Measurements from ENCODE around the gene PAX8. TPM values are rescaled to one million over a fixed set of nuclear protein-coding genes. Genes with fewer than 3 reads are reported as not detected.

PAX8 gene
- total and polyA plus RNA-seq, 2 of the 13 experiments (the other 11 are each of a cell fraction or from before 2014, with no cell fraction given): 1.5 to 8.8 TPM

DNA sequence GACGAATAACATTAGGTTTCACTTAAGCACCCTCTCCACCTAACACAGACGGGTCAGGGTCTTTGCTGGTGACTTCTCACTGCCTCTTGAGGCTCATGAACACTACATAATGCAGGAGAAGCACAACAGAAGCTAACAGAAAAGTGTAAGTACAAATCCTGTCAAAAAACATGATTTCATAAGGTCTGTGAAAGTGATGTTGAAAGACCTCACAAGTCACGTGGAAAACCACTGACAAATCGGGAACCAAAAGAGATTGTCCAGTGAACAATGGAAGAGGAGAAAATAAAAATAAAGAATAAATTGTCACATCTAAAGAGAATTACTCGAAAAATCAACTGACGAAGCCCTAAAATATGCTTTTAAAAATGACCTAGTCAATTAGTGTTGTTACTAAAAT is 91.0 kb downstream of the PAX8 start:
- ChIA-PET CTCF (ENCODE audit: low intra/inter-chr PET ratio, low total read pairs) (no interaction called here), POLR2A (no interaction called here)
- no peak overlapping the region for H3K9ac ChIP-seq (ENCODE audit: insufficient read depth, low read depth, low read length)
- H4K20me1 ChIP-seq (ENCODE audit: insufficient read depth, low read length): no peaks in the 10 kb centered on the region
- no peak overlapping the region for H2AFZ ChIP-seq (ENCODE audit: low read length)
- BruUV-seq (replicated peaks): no TSS peak
- 65% methylated on average over 6 of the region's 6 CpGs for WGBS (ENCODE audit: low lambda C conversion rate)
- H3K4me1 ChIP-seq (ENCODE audit: insufficient read depth, low read length): peaks cover 9% of the 10 kb centered on the region
- FAIRE-seq (no peak), DNase-seq (ENCODE audit: low spot score) (no peak), ATAC-seq (no peak)
- no peak overlapping the region for H3K27ac ChIP-seq (ENCODE audit: extremely low read length, insufficient read depth, low read length)
- intact Hi-C loops (cut with micrococcal nuclease; ENCODE audit: unreplicated experiment) (no loop called here), in situ Hi-C loops (cut with HindIII; ENCODE audit: extremely low pct_ligation_motif_present, low pct_unique_long_range_greater_than_20kb) (no loop called here)
- no peak for TF ChIP-seq TRAFD1 (CRISPR knock-in tag; IDR thresholded peaks at IDR 0.05; ENCODE audit: borderline replicate concordance)
- no peak for TF ChIP-seq CREBL2 (CRISPR knock-in tag; IDR thresholded peaks at IDR 0.05; ENCODE audit: borderline replicate concordance)
- no peak for TF ChIP-seq RFXANK (CRISPR knock-in tag; IDR thresholded peaks at IDR 0.05)
- no peak for TF ChIP-seq CCDC6 (CRISPR knock-in tag; IDR thresholded peaks at IDR 0.05)
- no peak for TF ChIP-seq CTCF (CRISPR knock-in tag; IDR thresholded peaks at IDR 0.05)
- no peak for TF ChIP-seq ZFP37 (CRISPR knock-in tag; IDR thresholded peaks at IDR 0.05; ENCODE audit: borderline replicate concordance)
- no peak for TF ChIP-seq HDAC1 (CRISPR knock-in tag; IDR thresholded peaks at IDR 0.05)
- TF ChIP-seq CBX1 (IDR thresholded peaks at IDR 0.05; ENCODE audit: low read depth): no peak
- TF ChIP-seq RFX1 (IDR thresholded peaks at IDR 0.05): no peak
- TF ChIP-seq HNRNPK (IDR thresholded peaks at IDR 0.05; ENCODE audit: low read depth, low read length, poor library complexity, severe bottlenecking): no peak
- H3K79me2 ChIP-seq (ENCODE audit: insufficient read depth, low read length): no peaks in the 10 kb centered on the region
- H3K4me2 ChIP-seq (ENCODE audit: low read depth, low read length): no peak overlapping the region
- H3K36me3 ChIP-seq (replicated peaks in 1 of 2; ENCODE audit: control insufficient read depth in 1 of 2, insufficient read depth in 2 of 2, low read length in 2 of 2): no peaks in the 10 kb centered on the region
- H3K4me3 ChIP-seq (replicated peaks in 1 of 3; ENCODE audit: insufficient read depth in 1 of 3, low read depth in 2 of 3, low read length in 3 of 3): no peak overlapping the region
- no peaks in the 10 kb centered on the region for H3K9me3 ChIP-seq (ENCODE audit: low read length)
- H3K27me3 ChIP-seq (ENCODE audit: control insufficient read depth in 1 of 2, insufficient read depth in 2 of 2, low read length in 2 of 2): no peaks in the 10 kb centered on the region
